GM19035 (cell line): ENCODE measurements around the gene MBLAC2.
A peak's percentile ranks its signal among the peaks of the same experiment; 100 is the strongest.

ENCODE experiments used
- ATAC-seq: cut with Tn5 transposase; IDR thresholded peaks from one replicate; pipeline ENCODE4 v1.9.1; 2021; ENCODE audit not compliant: unreplicated experiment

Gene MBLAC2

DNA sequence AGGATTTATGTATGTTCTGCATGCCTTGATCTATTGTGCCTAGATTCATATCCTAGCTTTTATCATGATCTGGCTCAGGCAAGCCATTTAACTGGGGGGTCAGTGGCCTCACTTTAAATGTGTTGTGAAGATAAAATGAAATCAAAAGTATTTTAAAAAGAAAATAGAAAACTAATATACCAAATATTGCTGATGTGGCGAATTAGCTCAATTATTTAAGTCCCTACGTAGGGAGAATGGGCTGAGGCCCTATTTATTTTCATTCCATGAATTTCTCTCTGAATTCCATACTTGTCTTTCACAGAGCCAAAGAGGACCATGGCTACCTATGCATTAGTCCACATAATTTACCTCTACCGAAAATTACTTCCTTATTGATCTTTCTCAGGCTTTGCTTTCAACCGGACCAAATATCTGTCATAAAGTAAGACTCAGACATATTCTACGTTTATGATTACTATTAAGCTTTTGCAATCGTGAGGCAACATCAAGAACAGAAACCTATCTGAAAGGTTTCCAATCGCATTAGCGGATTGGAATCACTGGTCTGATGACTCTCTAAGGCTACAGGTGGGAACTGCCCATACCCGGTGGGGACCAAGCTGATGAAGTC lies 1.7 kb downstream of the MBLAC2 start:
- no peak for ATAC-seq

DNA sequence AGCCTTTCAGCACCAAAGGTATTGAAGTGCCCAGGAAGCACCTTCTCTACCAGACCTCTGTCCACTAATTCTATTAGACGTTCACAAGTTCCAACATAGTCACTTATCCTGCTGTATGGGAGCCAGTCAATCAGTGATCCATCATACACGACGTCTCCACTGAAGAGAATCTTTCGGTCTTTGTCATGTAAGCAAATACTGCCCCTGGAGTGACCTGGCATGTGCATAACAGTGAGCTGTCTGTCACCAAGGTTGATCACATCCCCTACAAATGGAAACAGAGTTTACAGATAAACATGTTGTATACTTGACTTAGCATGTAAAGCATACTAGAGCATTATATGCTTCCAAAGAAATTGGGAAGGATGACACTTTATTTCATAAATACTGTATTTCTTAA lies 13.3 kb downstream of the MBLAC2 start:
- no peak for ATAC-seq

DNA sequence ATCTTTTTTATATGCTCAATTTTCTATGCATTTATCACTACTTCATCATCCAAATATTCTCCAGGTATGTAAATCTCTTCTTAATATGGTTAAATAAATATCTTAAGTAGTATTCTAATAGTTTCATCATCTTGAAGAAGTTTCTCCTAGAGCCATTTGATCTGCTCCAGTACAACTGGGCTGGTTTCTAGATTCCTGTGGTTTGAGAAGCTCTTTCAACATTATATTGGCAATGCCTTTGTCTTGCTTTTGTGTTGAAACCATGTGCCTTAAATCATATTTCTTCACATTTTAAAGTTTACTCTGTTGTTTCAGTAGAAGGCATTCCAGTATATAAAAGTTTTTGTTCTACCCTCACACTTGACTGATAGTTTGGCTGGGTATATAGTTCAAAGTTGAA lies 27.6 kb downstream of the MBLAC2 start:
- ATAC-seq: no peak

DNA sequence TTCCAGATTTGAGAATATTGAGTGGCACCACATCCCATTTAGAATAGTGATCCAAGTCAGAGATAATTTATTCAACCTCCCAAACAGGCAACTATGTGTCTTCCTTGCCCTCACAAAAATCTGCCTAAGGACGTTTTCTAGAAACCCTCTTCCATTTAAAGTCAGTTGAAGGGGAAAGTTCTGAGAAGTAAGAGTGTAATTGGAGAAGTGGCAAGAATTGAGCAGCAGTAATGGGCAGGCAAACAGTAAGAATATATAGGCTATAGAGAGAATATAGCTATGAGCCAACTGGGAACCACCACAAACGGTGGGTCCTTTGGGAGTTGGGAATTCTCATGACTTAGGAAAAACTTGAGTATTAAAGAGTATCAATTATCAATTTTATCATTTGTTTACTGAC lies 33.9 kb downstream of the MBLAC2 start:
- no peak for ATAC-seq

DNA sequence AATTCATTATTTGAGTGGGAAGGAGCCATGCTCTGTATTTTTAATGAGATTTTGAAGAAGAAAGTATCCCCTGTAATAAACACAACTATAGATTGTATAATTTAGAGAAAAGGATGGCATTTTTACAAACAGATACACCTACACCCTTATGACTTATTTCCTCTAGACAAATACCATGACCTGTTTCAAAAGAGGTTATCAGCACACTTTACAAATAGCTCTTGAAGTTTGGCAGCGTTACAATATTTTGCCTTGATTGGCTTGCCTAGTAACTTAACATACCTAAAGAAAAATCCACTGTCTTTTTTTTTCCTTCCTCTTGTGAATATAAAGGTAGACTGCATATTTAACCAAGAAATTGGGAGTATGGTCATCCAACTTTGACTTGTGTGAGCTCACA lies 36.5 kb downstream of the MBLAC2 start:
- no peak for ATAC-seq

DNA sequence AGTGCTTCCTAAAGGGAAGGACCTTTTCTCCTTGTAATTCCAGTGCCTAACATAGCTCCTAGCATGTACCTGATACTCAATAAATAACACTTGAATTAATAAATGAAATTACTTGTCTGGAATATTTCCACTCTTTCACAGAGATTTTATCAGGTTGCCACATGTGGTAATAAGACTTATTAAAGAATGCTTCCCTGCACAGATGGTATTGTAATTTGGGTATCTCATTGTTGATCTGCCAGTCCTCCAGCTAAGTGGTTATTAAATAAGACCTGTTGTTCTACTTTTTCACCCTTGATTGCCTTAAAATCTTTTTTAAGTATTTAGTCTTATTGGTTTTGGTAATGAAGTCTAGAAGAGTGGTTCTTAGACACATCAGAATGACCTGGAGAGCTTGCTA lies 36.9 kb downstream of the MBLAC2 start:
- no peak for ATAC-seq

DNA sequence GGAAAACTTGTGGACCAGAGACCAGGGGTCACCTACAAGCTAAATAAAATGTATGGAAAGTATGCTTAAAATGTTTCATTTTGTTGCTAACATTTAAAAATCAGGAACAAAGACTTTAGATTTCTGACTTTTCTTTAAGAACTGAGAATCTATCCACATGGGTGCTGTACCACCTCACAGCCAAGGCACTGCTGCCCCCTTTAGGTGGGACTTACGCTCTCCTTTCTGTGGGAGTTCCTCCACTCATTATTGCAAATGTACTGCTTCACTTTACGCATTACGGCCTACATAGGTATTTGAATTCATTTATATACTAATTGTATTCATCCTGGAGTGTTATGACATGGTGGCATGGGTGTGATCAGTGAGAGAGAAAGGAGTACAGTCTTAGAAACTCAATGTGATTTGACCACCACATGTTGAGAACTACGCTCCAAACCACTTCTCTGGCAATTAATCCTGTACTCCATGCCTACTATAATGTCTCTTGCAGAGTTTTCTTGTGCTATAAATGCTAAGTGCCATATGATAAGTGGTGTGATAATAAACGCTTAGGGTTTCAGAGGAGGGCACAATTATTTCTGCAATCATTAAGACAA lies 40.4 kb downstream of the MBLAC2 start:
- no peak for ATAC-seq

DNA sequence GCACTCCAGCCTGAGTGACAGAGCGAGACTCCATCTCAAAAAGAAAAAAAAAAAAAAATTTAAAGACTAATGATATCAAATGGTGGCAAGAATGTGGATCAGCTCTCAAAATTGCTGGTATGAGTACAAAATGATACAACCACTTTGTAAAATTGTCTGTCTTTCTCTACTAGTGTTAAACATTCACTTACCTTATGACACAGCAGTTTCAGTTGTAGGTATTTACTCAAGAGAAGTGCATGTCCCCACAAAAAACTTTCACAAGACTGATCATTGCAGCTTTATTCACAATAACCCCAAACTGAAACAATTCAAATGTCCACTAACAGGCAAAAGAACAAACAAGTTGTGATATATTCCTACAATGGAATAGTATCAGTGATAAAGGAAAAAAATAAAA lies 50.3 kb downstream of the MBLAC2 start:
- ATAC-seq: peak; percentile 47

DNA sequence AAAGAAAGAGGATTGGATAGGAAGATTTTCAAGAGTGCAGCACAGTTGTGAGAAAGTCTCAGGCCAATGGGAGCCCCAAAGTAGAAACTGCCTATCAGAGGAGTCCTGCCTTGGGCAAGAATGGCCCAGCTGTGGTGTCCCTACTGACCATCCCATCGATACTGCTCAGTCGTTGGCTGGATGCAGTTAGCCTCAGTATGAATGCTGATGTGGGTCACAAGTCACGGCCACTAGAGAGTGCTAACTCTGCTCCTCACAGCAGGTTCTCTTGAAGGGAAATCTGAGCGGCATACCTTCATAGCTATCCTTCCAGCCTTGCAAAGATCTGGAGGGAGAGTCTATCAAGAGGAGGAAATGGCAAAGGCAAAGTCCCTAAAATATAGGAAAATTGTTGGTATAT lies 53.4 kb downstream of the MBLAC2 start:
- no peak for ATAC-seq

DNA sequence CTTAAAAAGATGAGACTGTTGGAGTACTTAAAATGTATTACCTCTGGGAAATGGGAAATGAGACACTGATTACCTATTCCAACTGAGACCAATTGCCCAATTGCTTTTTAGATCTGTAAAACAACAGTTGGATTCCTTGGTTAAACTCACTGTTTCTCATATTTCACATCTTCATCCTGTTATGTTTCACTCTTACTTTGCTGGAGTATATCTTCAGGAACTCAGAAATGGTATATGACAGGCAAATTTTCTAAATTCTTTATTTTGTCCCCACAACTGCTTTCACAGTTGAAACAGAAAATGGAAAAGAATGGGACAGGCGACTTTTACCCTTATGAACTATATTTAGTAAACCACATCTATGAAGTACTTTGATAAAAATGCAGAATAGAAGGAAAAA lies 56.4 kb downstream of the MBLAC2 start:
- ATAC-seq: no peak

DNA sequence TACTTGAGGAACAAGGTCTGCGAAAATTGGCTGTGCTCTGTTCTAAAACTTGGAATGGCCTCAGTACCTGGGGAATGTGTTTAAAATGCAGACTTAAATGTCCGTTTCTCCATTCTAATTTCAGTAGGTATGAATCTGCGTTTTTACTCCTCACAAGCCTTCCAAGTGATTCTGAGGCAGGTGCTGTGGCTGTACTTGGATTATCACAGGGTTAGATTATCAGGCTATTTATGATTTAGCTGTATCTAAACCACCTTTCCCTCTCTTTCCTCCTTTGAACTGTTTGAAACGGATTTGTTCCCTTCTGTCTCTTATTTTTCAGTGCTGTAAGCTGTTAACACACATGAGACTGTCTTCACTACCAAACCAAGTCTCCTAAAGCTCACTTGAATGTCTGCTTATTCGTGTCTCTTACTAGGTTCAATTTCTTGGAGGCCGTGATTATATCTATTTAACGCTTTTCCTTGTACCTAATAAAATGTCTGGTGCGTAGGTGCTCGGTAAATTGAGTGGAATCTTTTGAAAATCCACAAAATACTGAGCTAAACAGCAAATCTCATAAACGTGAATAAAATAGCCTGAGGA lies 64.3 kb downstream of the MBLAC2 start:
- ATAC-seq: no peak

DNA sequence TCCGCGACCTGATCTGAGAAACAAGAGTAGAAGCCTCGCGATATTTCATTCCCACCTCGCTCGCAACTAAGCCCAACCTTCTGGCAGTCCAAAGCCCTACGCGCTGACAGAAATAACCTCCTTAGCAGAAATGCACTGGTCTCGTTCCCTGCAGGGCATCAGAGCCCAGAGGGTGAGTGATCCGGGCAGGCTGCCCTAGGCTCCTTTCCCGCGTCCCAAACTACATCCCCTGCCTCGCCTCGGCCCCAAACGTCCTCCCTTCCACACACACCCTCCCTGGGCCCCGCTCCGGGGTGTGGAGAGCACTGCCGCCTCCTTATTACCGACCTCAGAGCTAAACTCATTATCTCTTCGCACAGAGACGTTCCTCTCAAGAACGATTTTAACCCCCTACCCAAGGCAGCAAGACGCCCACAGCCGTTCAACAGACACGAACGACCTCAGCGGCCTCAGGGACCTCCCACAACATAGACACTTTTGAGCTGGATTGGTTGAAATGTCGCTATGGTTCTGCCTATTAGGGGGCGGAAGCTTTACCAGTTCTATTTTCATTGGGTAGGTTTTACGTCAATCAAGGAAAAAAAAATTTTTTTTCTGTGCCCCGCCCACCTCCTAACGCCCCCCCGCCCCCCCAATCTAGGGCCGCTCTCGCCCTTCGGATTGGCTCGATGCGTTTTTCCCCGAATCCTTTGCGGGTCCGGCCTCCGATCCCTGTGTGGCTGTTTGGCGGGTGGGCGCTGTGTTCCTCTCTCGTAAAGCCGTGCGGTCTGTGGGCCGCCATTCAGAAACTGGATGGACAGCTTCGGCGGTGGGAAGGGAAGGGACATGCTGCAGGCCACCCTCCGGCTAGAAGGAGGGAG lies 65.0 kb downstream of the MBLAC2 start, which contains the start of gene CETN3:
CETN3 (minus strand) TSS at position 439 of the 860 bp plus-strand sequence; CDS start at position 344, 95 bp downstream.
- peak; percentile 96 for ATAC-seq

DNA sequence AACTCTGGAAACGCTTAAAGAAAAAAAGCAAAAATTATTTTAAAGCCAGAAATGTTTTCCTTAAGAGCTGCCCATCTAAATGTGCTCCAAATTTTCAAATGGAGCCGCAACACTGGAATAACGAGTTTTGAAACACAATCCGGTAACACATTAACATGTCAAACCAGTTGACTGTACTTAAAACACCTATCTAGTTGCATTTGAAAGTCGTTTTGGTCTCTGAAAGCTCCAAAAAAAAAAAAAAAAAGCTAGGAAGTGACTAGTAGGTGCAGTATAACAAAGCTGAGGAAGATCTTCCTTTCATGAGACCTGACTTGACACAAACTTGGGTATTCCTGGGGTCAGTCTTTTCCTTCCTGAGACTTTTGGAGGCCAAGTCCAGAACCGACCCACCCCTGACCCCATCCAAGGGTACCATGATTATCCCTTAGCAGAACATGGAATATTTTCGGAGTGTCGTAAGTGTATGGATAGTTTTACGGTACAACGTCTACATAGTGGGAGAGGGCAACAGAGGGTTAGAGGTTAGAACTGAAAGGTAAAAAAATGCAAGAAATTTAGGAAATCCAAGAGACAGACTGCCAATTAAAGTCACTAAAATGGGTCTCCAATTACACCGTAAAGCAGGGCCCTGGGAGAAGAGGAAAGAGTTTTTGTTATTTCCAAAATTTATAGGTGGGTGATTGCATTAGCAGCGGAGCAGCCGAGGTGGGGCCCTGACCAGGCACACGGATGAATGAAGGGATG lies 65.8 kb downstream of the MBLAC2 start:
- no peak for ATAC-seq
